GM18868 (cell line): ENCODE results near the gene CD8B2.
A peak's percentile ranks its signal among the peaks of the same experiment; 100 is the strongest.
"Not testable (repeated sequence)": the region's sequence is repeated elsewhere in the genome, so short reads cannot be mapped to it uniquely, and the experiment has no call there.

Source experiments
- ATAC-seq: cut with Tn5 transposase; IDR thresholded peaks from one replicate; pipeline ENCODE4 v1.9.1; 2021; ENCODE audit warnings: mild to moderate bottlenecking, moderate library complexity; ENCODE audit not compliant: unreplicated experiment

CD8B2 gene

DNA sequence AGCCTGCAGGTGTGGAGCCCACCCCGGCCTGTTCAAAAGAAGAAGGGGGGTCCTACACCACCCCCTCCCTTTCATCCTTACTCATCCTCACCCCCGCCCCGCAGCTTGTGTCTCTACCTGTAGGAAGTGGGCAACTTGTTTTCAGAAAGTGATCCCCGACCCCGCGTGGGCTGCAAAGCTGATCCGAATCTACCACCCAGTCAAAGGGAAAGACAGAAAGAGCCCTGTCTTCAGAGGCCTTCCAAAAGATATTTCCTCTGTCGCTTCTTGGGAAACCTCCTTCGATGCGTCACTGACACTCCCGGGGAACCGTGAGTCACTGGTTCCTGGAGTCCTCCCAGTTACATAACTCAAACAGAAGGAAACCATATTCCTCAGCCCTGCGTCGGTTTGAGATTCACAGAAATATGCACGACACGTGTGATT lies 24.3 kb downstream of the CD8B2 start:
- not testable (repeated sequence) for ATAC-seq

DNA sequence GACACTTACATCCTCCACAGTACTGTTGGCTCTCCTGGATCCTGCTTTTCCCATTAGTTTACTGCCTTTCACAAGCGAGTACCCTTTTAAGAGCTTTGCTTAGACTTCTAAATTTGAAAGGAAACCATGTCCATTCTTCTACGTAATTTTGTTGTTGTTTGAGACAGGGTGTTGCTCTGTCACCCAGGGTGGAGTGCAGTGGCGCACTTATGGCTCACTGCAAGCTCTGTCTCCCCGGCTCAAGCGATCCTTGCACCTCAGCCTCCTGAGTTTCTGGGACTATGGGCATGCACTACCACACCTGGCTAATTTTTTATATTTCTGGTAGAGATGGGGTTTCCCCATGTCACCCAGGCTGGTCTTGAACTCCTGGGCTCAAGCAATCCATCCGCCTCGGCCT lies 24.8 kb downstream of the CD8B2 start:
- ATAC-seq = not testable (repeated sequence)

DNA sequence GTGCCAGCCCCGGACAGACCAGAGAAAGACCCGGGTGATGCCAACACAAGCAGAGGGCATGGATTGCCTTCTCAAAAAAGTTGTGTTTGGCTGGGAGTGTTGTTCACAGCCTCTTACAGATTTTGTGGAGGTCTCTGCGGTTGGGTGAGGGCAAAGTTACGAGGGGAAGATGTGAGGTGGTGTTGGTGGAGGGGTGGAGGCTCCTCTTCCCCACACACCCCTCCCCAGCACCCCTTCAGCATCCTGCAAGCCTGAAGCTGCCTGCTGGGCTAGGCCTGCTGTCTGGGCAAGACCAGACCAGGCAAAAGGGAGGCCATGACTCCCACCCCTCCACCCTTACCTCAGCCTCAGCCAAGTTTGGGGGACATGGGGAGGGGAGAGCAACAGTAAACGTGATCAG lies 26.2 kb downstream of the CD8B2 start:
- not testable (repeated sequence) for ATAC-seq

DNA sequence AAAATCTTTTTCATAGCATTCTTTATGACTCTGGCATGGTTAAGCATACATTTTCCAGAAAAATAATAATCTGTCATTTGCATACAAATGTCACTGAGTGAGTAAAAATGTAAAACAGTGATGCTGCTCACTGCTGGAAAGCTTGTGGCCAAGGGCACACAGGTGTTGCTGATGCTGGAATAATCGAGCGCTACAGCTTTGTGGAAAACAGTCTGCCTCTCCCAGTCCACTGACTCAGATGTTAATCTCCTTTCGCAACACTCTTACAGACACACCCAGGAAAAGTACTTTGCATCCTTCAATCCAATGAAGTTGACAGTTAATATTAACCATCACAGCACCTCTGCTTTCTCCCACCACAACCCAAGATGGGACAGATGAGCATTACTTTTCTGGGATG lies 27.7 kb downstream of the CD8B2 start:
- ATAC-seq = not testable (repeated sequence)

DNA sequence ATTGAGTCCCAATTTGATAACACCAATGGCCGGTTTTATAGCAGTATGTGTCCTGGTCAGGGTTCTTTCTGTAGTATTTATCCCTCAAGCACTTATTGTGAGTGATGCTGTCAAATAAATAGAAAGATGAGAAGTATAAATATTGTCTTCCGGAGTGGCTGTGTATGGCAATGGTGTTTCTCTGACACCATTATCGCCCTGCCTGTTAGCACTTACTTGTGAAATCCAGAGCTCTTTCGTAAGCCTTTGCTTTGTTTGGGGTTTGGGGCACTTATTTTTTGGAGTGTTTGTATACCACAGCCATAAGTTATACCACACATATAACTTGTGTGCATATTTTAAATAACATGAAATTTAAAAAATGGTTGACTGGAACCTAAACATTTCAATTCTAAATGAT lies 29.3 kb downstream of the CD8B2 start:
- ATAC-seq = no peak

DNA sequence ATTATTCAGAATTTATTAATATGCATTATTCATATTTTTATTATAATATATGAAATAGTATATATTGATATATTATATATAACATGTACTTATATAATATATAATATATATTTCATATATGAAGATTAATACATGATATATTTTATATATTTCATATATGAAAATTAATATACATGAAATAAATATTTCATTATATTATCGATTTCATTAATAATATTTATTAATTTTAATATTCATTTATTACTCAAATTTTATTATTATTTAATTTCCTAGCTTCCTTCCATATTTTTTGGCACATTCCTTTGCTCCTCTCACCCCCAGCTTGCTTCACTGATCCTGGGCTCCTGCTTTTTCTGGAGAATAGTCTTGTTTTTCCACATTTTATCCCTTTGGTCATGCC lies 29.7 kb downstream of the CD8B2 start:
- ATAC-seq = no peak

DNA sequence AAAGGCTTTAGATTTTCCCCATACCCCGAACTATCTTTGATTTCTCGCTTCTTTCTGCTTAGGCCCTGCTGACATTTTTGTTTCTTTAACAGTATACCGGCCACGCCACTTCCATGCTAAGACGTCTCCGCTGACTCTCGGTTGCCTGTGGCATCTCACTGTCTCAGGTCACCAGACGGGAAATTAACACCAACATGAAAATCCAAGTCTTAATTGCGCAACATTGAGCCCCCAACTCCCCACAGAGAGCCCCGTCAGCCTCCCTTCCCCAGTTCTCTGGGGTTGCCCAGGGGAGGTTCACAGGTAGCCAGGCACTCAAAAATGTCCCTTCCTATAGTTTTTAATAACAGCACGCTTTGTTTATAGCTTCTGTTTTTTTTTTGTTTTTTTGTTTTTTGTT lies 30.2 kb downstream of the CD8B2 start:
- ATAC-seq = no peak

DNA sequence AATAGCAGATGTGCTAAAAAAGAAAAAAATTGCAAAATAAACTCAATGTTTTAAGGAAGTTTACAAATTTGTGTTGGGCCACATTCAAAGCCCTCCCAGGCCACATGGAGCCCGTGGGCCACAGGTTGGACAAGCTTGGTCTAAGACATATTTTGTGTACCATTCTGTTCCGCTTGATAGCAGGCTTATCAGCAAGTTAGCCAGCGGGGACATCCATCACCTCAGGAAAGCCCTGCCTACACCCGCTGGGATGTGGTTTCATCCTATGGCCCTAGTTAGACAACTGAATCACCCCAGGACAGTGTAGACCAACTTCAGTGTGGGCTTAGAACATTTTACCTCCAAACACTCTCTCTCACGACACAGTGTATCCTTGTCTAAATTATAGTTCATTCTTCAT lies 32.6 kb downstream of the CD8B2 start:
- ATAC-seq = no peak

DNA sequence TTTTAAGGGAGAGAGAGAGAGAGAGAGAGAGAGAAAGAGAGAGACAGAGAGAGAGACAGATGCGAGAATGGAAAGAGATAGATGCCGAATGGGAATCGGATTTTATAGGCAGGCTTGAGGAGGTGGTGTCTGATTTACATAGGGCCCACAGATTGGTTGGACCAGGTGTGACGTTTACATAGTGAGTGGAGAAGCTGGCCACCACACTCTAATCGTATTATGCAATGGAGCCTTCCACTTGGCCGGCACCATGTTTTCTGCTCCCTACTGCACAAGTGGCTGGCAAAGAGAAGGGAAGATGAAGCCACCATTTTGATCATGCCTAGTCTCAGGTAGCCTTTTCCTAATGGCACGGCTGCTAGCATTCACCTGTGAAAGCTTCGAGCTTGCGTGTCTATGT lies 33.9 kb downstream of the CD8B2 start:
- no peak for ATAC-seq

DNA sequence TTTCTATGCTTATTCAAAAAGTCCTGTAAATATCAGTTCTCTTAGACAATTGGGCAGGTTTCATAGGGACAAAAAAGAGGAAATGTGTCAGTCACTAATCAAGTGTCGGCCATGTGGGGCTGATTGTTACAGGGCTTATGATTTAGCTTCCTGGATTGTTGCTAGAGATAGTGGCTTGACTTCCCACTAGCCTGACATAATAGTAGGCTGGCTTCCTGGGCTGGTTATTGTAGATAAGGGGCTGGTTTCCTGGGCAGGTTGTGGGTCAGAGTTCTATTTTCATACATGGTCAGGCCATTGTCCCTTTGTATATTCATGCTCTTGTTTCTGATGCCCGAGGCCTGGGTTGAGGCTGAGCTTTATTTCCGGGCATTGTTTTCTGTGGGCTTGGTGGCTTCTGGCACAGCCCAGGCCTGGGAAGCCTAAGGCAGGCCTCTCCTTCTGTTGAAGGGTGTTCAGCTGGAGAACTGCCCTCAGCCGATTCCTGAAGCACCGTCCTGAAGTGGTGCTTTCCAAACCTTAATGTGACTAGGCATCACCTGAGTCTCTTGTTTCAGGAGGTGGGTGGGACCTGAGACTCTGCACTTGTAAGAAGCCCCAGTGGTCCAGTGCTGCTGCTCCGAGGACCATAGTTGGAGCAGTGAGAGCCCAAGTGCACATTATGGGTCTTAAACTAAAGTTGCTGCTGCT lies 37.0 kb downstream of the CD8B2 start:
- no peak for ATAC-seq

DNA sequence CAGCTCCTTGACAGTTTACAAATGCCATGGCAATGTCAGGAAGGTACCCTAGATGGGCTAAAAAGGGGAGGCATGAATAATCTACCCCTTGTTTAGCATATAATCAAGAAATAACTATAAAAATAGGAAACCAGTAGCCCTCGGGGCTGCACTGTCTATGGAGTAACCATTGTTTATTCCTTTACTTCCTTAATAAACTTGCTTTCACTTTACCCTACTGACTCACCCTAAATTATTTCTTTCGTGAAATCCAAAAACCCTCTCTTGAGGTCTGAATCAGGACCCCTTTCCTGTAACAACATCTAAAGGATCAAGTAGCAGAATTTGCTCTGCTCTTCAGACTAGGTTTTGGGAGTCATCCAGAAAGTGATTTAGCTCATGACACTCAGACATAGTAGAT lies 43.7 kb downstream of the CD8B2 start:
- no peak for ATAC-seq

DNA sequence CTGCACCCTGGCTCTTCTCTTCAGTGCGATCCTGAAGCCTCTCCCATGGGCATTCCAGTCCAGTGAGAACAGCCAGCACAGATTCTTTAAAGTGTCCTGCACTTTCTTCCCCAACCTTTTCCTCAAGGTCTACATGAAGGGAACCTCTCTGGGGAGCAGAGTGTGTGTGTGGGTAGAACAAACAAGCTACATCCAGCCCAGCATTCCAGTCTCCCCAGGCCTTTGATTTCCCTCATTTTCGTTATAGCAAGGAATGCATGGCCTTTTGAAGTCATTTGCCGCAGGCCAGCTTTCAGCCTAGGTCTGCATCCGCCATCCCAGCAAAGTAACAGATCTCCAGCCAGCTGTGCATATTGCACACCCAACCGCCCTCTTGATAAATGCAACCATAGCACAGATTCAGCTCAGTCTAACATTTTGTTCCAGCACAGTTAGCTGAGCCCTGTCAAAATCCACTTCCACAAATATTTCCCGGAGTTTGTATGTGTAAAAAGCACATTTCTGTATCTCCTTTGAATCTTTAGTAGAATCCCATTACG lies 44.6 kb downstream of the CD8B2 start:
- ATAC-seq = no peak

DNA sequence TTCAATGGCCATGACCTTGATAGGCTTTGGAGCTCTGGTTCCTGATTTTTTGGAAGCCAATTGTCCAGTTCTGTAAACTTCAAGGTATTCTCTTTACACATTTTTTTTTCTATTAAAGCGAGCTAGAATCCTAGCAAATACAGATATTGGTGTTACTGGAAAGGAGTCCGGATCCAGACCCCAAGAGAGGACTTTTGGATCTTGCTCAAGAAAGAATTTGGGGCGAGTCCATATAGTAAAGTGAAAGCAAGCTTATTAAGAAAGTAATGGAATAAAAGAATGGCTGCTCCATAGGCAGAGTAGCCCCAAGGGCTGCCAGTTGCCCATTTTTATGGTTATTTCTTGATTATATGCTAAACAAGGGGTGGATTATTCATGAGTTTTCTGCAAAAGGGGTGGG lies 45.1 kb downstream of the CD8B2 start:
- ATAC-seq = no peak

DNA sequence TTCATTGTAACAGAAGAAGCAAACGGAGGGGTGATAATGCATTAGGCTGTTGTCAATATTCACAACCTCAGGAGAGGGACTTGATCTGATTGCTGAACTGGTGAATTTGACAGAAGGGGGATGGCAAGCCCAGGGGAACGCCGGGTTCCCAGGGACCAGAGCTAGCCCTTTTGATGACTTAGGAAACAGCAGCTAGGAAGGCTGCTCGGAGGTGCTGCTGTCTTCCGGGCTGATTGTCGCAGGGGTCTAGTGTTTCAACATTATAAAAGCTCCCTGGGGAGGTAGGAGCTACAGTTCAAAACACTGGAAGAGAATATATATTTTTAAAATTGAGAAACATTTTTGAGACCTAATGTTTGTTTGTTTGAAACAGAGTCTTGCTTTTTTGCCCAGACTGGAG lies 47.3 kb downstream of the CD8B2 start:
- no peak for ATAC-seq

DNA sequence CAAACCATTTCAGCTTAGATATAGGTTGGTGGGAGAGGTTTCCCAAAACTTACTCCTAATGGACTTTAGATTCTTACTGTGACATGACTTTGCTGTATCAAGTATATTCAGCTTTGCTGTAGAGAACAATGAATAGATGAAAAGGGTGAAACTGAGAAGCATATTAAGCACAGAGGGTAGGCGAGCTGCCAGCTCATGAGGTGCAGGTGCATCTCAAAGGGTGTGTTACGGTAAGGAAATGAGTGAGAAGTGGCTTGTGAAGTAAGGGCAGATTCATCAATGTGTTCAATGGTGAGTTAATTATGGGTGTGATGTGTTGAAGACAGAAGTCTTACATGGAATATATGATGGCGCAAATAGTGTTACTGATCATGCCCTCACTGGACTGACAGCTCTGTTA lies 49.3 kb downstream of the CD8B2 start:
- no peak for ATAC-seq

DNA sequence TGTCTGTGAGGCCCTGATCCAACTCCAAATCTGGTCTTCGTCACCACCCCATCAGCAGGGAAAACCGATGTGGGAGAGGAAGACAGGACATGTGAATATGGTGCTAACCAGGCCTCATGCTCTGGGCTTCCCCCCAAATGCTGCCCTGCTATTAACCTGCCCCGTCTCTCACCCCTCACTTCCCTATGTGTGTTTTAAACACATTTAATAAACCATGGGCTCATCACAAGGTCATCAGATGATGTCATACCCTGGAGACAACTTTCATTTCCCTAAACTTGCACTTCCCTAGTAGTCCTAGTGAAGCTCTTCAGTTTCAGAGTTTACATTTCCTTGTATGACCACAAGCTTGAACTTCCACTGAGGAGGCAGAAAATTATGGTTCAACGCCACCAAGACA lies 49.9 kb downstream of the CD8B2 start:
- peak; percentile 91 for ATAC-seq

DNA sequence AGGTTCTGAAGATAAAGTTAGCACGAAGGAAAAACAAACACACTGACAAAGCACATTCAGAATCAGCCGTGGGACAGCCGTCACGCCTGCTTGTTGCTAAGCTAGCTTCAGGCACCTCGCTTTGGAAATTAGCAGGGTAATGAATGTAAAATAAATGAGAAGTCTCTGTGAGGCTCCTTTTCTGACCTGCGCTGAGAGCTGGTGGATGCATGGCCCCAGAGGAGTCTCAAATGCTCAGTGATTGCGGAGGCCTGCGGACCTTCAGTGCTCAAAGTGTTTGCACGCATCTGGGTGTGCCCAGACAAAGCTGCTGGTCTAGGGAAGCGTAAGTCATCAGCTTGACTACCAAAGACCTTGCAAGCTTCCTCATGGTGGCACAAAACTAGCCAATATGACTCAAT lies 50.6 kb downstream of the CD8B2 start:
- no peak for ATAC-seq

DNA sequence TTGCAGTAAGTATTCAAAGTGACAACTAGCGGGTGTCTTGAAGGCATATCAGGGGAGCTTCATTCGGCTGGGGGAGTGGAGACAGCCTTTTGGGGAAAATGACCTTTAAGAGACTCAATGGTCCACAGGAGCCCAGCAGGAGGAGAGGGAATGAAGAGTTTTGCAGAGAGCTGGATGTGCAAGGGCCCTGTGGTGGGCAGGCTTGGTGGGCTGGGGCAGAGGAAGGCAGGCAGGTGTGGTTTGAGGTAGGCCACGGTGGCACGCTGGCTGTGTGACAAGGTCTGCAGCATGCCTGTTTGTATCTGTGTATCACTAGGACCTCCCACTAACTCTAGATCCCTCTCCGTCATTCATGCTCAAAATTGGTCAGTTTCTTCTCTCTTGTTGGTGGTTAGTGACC lies 53.7 kb downstream of the CD8B2 start:
- ATAC-seq = no peak

DNA sequence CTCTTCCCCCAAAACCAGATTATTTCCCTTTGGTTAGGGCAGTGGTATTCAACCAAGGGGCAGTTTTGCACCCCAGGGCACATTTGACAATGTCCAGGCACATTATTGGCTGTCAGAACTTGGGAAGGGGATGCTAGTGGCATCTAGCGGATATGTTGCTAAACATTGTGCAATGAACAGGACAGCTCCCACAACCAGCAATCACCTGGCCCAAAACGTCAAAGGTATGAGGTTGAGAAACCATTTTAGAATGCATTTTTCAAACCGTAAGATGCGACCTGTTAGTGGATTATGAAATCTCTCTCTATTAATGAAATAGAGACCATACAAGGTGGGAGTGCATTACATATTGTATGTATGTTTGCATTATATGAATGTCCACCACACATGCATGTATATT lies 54.2 kb downstream of the CD8B2 start:
- ATAC-seq = no peak

DNA sequence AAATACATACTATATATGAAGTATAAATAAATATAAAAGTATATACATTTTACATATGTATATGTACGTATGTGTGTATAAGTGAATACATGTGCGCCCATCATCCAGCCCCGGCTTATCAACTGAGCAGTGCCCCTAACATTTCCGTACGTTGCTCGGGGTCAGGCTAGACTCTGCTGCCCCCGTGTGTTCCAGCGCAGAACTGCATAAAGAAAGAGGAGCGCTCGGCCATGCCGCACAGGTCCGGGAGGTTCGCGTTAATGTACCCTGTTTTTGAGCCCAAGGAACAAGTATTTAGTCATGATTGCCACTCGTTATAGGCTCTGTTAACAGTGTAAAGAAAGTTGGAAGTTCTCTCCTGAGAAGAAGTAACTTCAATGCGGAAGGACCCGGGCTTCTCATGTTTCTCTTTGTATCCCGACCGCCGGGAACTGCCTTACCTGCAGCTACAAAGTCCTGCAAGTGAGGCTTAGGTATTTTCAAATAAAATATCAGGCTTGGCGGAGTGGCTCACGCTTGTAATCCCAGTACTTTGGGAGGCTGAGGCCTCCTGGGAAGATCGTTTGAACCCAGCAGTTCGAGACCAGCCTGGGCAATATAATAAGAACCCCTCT lies 55.7 kb downstream of the CD8B2 start:
- peak; percentile 98 for ATAC-seq

DNA sequence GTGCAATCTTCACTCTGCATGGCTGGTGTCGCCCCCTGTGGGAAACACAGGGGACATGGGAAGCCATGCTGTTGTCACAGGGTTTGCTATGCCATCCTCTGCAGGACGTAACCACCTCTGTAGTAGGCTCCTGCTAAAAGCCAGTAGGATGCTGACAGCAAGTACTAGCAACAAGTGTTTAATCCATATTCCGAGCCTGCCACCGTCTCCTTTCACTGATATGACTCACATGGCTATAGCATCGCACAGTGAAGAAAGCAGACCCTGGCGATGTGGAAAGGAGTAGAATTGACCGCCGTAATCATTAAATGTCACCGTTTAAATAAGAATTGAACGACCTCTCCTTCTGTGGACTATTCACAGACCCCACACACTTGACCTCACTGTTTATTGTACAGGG lies 57.8 kb downstream of the CD8B2 start:
- ATAC-seq = no peak

DNA sequence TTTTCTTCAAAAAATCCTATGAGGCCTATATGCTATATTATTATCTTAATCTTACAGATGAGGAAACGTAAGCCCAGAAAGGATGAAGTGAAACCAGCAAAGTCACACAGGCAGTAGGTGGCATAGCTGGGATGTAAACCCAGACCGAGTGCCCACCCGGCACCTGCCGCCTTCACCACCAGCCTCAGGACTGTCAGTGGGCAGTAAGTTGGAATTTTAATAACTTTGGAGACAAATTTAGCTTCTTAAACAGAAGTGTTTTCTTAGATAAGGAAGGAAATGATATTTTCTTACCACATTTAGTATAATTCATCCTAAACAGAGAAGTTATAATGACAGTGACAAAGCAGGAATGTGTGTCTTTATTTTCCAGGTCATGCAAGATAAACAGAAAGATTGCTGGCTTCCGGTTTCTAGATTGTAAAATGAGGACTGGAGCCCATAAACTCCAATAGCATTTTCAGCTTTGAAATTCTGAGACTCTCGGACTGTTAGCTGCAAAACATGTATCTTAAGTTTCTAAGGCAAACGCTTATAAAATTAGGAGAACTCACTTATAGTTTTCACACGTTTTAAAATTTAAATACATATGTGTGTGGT lies 59.3 kb downstream of the CD8B2 start:
- ATAC-seq = no peak
